Activated T-helper 17 cell treated with anti-CD3 and anti-CD28 coated beads, Interleukin-2, amount 50 U/mL, for 72 hours (primary cell): ENCODE data around the gene MALAT1. TPM values are rescaled to one million over a fixed set of nuclear protein-coding genes. Genes with fewer than 3 reads are reported as not detected.

Experiments
- ATAC-seq: fragments of 150-1000 bp; cut with Tn5 transposase; replicated peaks from 2 replicates; pipeline ENCODE4 v1.10.0; 2021; ENCODE audit warnings: mild to moderate bottlenecking, moderate library complexity
- H3K27ac Mint-ChIP-seq: one replicate; pipeline ENCODE4 v1.8.0; 2022; ENCODE audit warnings: mixed read lengths
- H3K27me3 Mint-ChIP-seq: one replicate; pipeline ENCODE4 v1.8.0; 2022; ENCODE audit warnings: mixed read lengths
- H3K36me3 Mint-ChIP-seq: one replicate; pipeline ENCODE4 v1.8.0; 2022; ENCODE audit warnings: low read depth, mild to moderate bottlenecking, mixed read lengths
- H3K4me1 Mint-ChIP-seq: one replicate; pipeline ENCODE4 v1.8.0; 2022; ENCODE audit warnings: mixed read lengths
- H3K4me3 Mint-ChIP-seq: one replicate; pipeline ENCODE4 v1.8.0; 2022; ENCODE audit warnings: mild to moderate bottlenecking, mixed read lengths
- H3K9me3 Mint-ChIP-seq: one replicate; pipeline ENCODE4 v1.8.0; 2022; ENCODE audit warnings: mixed read lengths
- total RNA-seq, 2 donors: library from RNA; stranded (reverse); gene quantifications; one replicate each; pipeline ENCODE4 v1.2.3, GENCODE V29; 2022

MALAT1 gene
- total RNA-seq, 2 donors from 2014 or later, result 5,547 to 22,796 TPM

DNA sequence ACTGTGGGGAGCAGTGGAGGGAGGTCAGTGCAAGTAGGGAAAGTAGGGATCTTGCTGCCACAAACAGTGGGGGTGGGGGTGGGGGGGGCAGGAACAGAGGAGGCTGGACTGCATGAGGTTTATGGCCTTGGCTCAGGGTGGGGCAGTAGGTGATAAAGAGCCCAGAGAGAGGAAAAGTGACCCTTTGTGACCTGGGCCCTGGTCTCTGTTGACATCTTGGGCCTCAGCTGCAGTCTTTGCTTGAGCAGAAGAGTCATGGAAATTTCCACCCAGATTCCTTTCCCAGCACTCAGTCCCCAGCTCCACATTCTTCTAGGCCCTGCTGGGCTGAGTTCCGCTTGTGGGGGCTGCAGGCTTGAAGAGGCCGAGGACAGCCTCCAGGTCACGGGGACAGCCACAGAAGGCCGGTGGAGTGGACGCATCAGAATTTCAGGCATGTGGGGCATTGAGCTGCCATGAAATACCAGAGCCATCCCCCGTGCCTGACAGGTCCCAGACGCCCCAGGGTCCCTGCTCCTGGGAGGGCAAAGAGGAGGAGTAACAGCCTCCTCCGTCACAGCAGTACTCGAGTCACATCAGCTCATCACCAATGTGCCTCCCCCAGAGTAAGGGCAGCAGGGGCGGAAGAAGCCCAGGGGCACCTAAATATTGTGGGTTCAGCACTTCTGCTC lies 9.7 kb upstream of the MALAT1 start:
- no peak for ATAC-seq
- Mint-ChIP-seq H3K9me3 (no peaks in the 10 kb centered on the region), H3K27ac (no peak overlapping the region), H3K4me1 (peaks cover 17% of the 10 kb centered on the region), H3K36me3 (peaks cover 6% of the 10 kb centered on the region), H3K4me3 (no peak overlapping the region), H3K27me3 (no peaks in the 10 kb centered on the region)

DNA sequence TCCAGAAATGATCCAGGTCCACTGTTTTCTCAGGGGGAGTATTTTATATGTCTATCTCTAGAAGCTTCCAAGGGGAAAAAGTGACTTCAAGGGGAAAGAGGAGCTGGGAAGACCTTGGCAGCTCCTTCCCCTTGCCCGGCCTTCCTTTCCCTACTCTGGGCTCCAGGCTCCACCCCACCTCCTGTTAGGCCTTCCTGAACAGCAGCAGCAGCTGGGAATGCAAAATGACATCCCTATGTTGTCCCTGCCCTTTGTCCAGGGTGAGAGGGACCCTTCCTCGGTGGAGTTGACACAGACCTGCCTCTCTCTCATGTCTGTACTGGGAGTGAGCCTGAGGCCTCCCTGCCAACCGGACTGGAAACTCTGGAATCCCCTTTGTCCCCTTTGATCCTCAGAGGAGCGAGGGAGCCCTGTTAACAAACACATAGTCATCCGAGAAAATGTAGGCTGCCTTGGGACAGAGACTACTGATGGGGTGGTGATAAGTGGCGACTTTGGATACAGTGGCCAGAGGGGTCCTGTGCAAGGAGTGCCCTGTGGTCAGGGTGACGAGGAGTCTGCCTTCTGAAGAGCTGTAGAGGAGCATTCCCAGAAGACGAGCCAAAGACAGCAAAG lies 9.0 kb upstream of the MALAT1 start:
- Mint-ChIP-seq H3K27me3 (no peaks in the 10 kb centered on the region), H3K4me3 (no peak overlapping the region), H3K9me3 (no peaks in the 10 kb centered on the region), H3K36me3 (peaks cover 6% of the 10 kb centered on the region), H3K4me1 (peaks cover 17% of the 10 kb centered on the region), H3K27ac (peak overlapping the region; percentile 99)
- ATAC-seq, result no peak

DNA sequence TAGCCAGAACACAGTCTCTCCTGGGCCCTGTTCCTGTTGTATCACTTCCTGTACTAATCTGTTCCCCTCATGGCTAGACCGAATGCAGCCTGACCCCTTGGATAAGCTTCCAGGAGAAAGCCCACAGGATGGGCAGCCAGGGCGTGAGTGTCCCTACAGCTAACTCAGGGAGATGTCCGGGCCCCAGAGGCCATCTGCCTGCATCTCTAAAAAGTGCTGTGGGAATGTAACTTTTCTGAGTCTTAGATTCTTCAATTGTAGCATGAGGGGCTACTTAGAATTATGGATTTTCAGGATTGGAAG lies 7.7 kb upstream of the MALAT1 start:
- Mint-ChIP-seq H3K27me3 (no peaks in the 10 kb centered on the region), H3K36me3 (peaks cover 7% of the 10 kb centered on the region), H3K4me1 (peaks cover 17% of the 10 kb centered on the region), H3K9me3 (no peaks in the 10 kb centered on the region), H3K27ac (peak overlapping the region; percentile 99), H3K4me3 (peak overlapping the region; percentile 90)
- no peak for ATAC-seq

DNA sequence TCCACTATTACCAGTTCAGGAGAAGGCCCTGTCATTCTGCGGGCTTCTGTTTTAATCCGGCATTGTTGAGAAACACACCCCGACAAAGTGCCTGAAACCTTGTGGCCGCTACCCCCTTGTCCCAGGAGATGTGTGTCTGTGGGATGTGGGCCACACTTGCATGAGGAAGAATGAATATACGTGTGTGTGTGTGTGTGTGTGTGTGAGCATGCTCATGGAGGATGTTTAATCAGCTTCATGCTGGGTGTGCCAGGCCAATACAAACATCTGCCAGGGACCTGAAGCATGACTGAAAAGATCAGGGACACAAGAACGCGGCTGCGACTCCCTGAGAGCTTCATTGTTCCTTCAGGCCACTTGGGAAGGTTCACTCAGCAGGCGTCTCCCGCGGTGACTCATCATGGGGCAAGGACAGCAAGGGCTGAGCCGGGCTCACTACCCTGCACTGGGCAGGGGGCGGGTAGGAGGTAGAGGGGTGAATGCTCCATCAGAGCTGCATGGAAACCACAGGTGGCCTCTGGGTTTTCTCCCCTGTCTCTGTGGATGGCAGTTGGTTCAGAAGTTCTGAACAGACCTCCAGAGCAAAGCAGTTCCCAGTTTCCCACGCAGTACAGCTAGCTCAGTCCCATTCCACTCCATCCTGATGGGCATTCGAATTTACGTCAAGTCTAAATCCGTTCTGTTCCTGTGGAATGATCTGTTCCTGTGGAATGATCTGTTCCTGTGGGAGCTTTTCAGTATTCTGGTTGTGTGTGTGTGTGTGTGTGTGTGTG lies 7.0 kb upstream of the MALAT1 start:
- Mint-ChIP-seq H3K4me1 (peaks cover 18% of the 10 kb centered on the region), H3K9me3 (no peaks in the 10 kb centered on the region), H3K36me3 (peaks cover 11% of the 10 kb centered on the region), H3K27me3 (no peaks in the 10 kb centered on the region), H3K27ac (peak overlapping the region; percentile 99), H3K4me3 (peak overlapping the region; percentile 90)
- ATAC-seq, result no peak

DNA sequence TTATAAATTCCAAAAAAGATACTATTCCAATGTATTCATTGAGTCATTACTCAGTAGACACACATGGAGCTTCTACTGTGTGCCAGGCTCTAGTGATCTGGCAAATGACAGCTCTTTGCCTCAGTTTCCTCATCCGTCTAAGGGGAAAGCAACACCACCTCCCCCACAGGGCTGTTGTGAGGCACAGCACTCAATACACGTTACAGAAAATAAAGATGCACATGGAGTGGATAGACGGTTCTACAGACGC lies 6.5 kb upstream of the MALAT1 start:
- peak overlapping the region; percentile 90 for H3K4me3 Mint-ChIP-seq
- ATAC-seq, result no peak
- H3K27ac Mint-ChIP-seq, result peak overlapping the region; percentile 99
- no peaks in the 10 kb centered on the region for H3K27me3 Mint-ChIP-seq
- H3K9me3 Mint-ChIP-seq, result no peaks in the 10 kb centered on the region
- peaks cover 11% of the 10 kb centered on the region for H3K36me3 Mint-ChIP-seq
- H3K4me1 Mint-ChIP-seq, result peaks cover 21% of the 10 kb centered on the region

DNA sequence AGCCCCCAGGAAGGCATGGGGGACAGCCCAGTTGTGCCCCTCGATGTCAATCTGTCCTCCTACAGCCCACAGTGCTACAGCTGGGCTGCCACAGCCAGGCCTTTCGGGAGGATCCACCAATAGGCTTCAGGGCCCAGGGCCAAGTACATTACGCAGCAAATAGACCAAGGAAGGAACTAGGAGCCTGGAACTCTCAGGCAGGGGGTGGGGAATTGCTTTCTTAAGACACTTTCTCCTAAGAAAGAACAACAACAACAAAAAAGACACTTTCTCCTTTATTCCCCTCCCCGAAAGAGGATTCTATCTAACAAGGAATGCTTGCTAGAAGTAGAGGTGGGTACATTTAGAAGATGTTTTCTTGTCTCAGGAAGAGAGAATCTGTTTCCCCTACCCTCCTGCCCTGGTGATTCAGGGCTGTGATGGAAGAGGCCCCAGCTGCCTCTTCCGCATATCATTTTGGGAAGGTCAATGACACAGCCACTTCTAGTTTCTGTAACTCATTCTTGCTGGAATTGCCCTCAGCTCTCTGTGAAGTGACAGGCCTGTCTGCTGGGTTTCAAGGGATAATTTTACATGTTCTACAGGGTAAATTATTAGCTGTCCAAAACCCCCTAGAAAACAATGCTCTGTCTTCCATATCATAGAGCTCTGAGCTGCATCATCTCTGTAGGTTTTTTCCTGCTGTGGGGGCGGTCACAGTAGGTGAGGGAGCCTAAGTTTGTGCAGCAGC lies 6.0 kb upstream of the MALAT1 start:
- peak; percentile 57 for ATAC-seq
- no peaks in the 10 kb centered on the region for H3K9me3 Mint-ChIP-seq
- peak overlapping the region; percentile 99 for H3K27ac Mint-ChIP-seq
- H3K36me3 Mint-ChIP-seq, result peaks cover 11% of the 10 kb centered on the region
- peak overlapping the region; percentile 90 for H3K4me3 Mint-ChIP-seq
- peaks cover 21% of the 10 kb centered on the region for H3K4me1 Mint-ChIP-seq
- no peaks in the 10 kb centered on the region for H3K27me3 Mint-ChIP-seq

DNA sequence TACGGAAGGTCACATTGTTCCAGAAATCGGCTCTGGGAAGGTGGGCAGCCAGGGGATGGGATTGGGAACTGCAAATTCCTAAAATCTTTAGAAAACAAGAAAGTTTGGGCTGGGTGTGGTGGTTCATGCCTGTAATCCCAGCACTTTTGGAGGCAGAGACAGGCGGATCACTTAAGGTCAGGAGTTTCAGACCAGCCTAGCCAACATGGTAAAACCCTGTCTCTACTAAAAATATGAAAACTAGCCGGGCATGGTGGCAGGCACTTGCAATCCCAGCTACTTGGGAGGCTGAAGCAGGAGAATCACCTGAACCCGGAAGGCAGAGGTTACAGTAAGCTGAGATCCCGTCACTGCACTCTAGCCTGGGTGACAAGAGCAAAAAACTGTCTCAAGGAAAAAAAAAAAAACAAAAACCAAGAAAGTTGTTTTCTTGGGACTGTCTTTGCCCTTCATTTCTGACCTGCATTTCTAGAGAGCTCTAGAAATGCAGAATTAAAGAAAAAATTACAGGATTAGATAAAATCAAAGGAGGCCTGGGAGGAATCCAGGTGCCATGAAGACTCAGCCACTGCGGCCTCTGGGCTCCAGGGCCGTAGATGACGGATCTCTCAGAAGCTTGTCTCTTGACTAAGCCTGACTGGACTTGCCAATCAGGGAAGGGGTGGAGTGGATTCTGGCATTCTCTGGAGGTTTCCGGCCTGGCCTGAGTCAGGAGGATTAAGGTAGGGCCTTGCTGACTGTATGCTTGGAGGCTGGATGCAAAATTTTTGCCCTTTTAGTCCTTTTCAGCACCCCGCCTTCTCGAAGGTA lies 5.3 kb upstream of the MALAT1 start:
- Mint-ChIP-seq H3K27me3 (no peaks in the 10 kb centered on the region), H3K36me3 (peaks cover 11% of the 10 kb centered on the region), H3K9me3 (no peaks in the 10 kb centered on the region), H3K27ac (peak overlapping the region; percentile 99), H3K4me3 (peak overlapping the region; percentile 90), H3K4me1 (peaks cover 21% of the 10 kb centered on the region)
- ATAC-seq, result no peak

DNA sequence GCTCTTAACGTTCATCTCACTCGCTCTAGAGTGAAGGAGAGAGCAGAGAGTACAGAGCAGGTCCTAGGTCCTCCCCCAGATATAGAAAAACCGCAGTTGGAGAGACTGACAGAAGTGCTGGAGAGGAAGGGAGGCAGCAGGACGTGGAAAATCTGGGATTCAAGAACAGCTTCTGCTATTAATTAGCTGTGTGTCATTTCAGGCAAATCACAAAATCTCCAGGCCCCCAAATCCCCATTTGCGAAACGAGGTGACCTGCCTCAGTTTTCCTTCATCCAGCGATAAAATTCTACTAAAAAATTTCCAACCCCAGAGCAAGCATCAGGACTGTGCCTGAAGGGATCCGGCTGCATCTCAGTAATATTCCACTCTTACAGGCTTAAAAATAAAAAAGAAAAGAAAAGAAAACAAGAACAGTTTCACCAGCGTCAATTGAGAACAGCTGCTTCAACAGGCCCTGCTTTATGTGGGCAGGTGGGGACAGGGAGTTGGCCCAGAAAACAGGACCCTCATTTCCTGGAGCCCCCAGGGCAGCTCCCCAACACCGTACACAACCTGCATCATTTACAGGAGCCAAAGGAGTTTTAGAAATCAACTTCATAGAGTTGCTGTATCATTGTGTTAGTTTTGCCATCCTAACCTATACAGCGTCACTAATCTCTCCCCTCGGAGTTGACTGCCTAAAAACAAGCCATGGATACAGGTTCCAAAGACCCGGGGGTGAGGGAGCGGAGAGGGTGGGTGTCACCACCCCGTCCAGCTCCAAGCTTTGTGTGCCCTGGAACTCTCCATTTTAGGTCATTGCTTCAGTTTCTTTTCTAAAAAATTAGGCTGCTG lies 2.3 kb upstream of the MALAT1 start:
- ATAC-seq, result no peak
- H3K27me3 Mint-ChIP-seq, result no peaks in the 10 kb centered on the region
- no peak overlapping the region for H3K4me3 Mint-ChIP-seq
- no peaks in the 10 kb centered on the region for H3K9me3 Mint-ChIP-seq
- H3K4me1 Mint-ChIP-seq, result peaks cover 19% of the 10 kb centered on the region
- peaks cover 11% of the 10 kb centered on the region for H3K36me3 Mint-ChIP-seq
- H3K27ac Mint-ChIP-seq, result no peak overlapping the region

DNA sequence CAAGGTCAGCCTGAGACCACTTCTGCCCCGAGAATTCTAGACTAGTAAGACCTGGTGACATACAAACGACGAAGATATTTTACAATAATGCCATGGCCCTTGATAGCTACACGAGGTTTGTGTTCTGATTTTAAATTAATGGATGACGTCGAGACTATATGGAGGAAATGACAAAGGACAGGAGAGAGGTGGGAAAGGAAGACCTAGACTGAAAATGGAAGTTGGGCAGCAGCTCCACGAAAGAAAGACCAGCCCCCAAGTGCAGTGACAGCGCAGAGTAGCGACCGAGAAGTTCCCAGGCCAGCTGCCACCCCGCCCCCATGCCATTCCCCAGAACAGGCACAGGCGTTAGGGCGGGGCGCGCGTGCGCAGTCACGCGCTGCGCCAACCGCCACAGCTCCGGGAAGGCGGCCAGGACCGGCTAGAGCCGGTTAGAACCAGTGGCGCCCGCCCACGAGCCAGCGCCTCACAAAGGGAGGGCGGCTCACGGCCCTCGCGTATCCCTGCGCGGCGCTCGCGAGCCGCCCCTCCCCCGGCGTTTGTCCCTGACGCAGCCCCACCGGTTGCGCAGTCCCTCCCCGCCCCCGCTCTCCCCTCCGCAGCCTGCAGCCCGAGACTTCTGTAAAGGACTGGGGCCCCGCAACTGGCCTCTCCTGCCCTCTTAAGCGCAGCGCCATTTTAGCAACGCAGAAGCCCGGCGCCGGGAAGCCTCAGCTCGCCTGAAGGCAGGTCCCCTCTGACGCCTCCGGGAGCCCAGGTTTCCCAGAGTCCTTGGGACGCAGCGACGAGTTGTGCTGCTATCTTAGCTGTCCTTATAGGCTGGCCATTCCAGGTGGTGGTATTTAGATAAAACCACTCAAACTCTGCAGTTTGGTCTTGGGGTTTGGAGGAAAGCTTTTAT lies 1.5 kb upstream of the MALAT1 start:
- Mint-ChIP-seq H3K36me3 (peaks cover 11% of the 10 kb centered on the region), H3K4me3 (no peak overlapping the region), H3K27me3 (no peaks in the 10 kb centered on the region), H3K4me1 (peaks cover 19% of the 10 kb centered on the region), H3K9me3 (no peaks in the 10 kb centered on the region), H3K27ac (no peak overlapping the region)
- ATAC-seq, result peak; percentile 74

DNA sequence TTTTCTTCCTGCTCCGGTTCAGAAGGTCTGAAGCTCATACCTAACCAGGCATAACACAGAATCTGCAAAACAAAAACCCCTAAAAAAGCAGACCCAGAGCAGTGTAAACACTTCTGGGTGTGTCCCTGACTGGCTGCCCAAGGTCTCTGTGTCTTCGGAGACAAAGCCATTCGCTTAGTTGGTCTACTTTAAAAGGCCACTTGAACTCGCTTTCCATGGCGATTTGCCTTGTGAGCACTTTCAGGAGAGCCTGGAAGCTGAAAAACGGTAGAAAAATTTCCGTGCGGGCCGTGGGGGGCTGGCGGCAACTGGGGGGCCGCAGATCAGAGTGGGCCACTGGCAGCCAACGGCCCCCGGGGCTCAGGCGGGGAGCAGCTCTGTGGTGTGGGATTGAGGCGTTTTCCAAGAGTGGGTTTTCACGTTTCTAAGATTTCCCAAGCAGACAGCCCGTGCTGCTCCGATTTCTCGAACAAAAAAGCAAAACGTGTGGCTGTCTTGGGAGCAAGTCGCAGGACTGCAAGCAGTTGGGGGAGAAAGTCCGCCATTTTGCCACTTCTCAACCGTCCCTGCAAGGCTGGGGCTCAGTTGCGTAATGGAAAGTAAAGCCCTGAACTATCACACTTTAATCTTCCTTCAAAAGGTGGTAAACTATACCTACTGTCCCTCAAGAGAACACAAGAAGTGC lies 661 bp upstream of the MALAT1 start:
- no peaks in the 10 kb centered on the region for H3K27me3 Mint-ChIP-seq
- peaks cover 8% of the 10 kb centered on the region for H3K36me3 Mint-ChIP-seq
- no peak overlapping the region for H3K4me3 Mint-ChIP-seq
- no peak for ATAC-seq
- H3K9me3 Mint-ChIP-seq, result no peaks in the 10 kb centered on the region
- peaks cover 20% of the 10 kb centered on the region for H3K4me1 Mint-ChIP-seq
- H3K27ac Mint-ChIP-seq, result no peak overlapping the region

DNA sequence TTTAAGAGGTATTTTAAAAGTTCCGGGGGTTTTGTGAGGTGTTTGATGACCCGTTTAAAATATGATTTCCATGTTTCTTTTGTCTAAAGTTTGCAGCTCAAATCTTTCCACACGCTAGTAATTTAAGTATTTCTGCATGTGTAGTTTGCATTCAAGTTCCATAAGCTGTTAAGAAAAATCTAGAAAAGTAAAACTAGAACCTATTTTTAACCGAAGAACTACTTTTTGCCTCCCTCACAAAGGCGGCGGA lies 193 bp upstream of the MALAT1 start:
- no peak overlapping the region for H3K4me3 Mint-ChIP-seq
- no peaks in the 10 kb centered on the region for H3K27me3 Mint-ChIP-seq
- H3K9me3 Mint-ChIP-seq, result no peaks in the 10 kb centered on the region
- no peak overlapping the region for H3K27ac Mint-ChIP-seq
- peaks cover 6% of the 10 kb centered on the region for H3K36me3 Mint-ChIP-seq
- ATAC-seq, result no peak
- peaks cover 21% of the 10 kb centered on the region for H3K4me1 Mint-ChIP-seq

DNA sequence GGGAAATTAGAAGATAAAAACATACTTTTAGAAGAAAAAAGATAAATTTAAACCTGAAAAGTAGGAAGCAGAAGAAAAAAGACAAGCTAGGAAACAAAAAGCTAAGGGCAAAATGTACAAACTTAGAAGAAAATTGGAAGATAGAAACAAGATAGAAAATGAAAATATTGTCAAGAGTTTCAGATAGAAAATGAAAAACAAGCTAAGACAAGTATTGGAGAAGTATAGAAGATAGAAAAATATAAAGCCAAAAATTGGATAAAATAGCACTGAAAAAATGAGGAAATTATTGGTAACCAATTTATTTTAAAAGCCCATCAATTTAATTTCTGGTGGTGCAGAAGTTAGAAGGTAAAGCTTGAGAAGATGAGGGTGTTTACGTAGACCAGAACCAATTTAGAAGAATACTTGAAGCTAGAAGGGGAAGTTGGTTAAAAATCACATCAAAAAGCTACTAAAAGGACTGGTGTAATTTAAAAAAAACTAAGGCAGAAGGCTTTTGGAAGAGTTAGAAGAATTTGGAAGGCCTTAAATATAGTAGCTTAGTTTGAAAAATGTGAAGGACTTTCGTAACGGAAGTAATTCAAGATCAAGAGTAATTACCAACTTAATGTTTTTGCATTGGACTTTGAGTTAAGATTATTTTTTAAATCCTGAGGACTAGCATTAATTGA lies 1.0 kb downstream of the MALAT1 start:
- ATAC-seq, result no peak
- no peak overlapping the region for H3K4me3 Mint-ChIP-seq
- no peaks in the 10 kb centered on the region for H3K9me3 Mint-ChIP-seq
- no peaks in the 10 kb centered on the region for H3K27me3 Mint-ChIP-seq
- H3K27ac Mint-ChIP-seq, result no peak overlapping the region
- H3K36me3 Mint-ChIP-seq, result peaks cover 6% of the 10 kb centered on the region
- H3K4me1 Mint-ChIP-seq, result peaks cover 31% of the 10 kb centered on the region
